HepG2 (cell line): ENCODE measurements around the gene USP17L10.
"Not testable (repeated sequence)": the region's sequence is repeated elsewhere in the genome, so short reads cannot be mapped to it uniquely, and the experiment has no call there.

ENCODE experiments used
- ADNP ChIP-seq: sonication (generic); formaldehyde crosslinking; IDR thresholded peaks from 2 replicates; pipeline ENCODE4 v1.4.0; 2020; ENCODE audit warnings: missing genetic modification reagents
- ATF7-NPFF ChIP-seq: sonication (generic); formaldehyde crosslinking; IDR thresholded peaks from 2 replicates; pipeline ENCODE4 v1.8.1; 2023; ENCODE audit warnings: mild to moderate bottlenecking, low read depth, missing genetic modification reagents, moderate library complexity
- HOXA7 ChIP-seq: sonication (generic); formaldehyde crosslinking; IDR thresholded peaks from 2 replicates; pipeline ENCODE4 v1.8.1; 2022; ENCODE audit warnings: mild to moderate bottlenecking, missing genetic modification reagents, moderate library complexity
- NFYB ChIP-seq: sonication (generic); formaldehyde crosslinking; IDR thresholded peaks from 2 replicates; pipeline ENCODE4 v1.4.0; 2020; ENCODE audit warnings: missing genetic modification reagents
- ZBTB33 ChIP-seq: sonication (generic); formaldehyde crosslinking; IDR thresholded peaks from 2 replicates; pipeline ENCODE4 v1.4.0; 2020; ENCODE audit warnings: missing genetic modification reagents
- ZNF549 ChIP-seq: sonication (generic); formaldehyde crosslinking; IDR thresholded peaks from 2 replicates; pipeline ENCODE4 v1.5.0; 2020; ENCODE audit warnings: missing genetic modification reagents

GRCh38 chr4:9165990-9166389, 44.5 kb upstream of the USP17L10 start:
- TF ChIP-seq ZBTB33, ZNF549, ADNP, HOXA7, NFYB, ATF7-NPFF (CRISPR knock-in tag): not testable (repeated sequence)
